Testis (tissue), 2 donors: Measurements from ENCODE around the gene CMTM2.

Source experiments
- POLR2A ChIP-seq: fragments of 450-650 bp; IDR thresholded peaks from one replicate; pipeline ENCODE4 v1.6.1; 2017; ENCODE audit warnings: antibody characterized with exemption, mild to moderate bottlenecking, moderate library complexity
- TF ChIP-seq, protein P1 (sequence below), 3 experiments: fragments of 450-650 bp in 2 of 3; fragments of 200-600 bp in 1 of 3; sonication (generic) in 1 of 3; IDR thresholded peaks; one replicate each; pipeline ENCODE4 v1.5.1; 2016 to 2019; ENCODE audit warnings: antibody characterized with exemption in 3 of 3, mild to moderate bottlenecking in 2 of 3, moderate library complexity in 1 of 3

DNA sequence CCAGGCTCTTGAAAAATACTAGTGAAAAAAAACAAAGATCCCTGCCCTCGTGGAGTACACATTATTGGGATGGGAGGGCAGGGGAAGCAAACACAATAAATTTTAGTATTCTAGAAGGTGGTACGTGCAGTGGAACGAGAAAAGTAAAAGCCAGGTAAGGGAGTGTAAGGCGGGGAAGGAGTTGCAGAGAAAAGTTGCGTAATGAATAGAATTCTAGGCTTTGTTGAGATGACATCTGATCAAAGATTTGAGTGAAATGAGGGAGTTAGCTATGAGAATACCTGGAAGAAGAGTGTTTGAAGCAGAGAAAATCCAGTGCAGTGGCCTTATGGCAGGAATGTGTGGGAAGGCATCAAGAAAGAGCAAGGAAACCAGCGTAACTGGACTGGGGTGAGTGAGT, 24.8 kb upstream of the CMTM2 start:
- TF ChIP-seq, protein P1, sequence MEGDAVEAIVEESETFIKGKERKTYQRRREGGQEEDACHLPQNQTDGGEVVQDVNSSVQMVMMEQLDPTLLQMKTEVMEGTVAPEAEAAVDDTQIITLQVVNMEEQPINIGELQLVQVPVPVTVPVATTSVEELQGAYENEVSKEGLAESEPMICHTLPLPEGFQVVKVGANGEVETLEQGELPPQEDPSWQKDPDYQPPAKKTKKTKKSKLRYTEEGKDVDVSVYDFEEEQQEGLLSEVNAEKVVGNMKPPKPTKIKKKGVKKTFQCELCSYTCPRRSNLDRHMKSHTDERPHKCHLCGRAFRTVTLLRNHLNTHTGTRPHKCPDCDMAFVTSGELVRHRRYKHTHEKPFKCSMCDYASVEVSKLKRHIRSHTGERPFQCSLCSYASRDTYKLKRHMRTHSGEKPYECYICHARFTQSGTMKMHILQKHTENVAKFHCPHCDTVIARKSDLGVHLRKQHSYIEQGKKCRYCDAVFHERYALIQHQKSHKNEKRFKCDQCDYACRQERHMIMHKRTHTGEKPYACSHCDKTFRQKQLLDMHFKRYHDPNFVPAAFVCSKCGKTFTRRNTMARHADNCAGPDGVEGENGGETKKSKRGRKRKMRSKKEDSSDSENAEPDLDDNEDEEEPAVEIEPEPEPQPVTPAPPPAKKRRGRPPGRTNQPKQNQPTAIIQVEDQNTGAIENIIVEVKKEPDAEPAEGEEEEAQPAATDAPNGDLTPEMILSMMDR (IDR thresholded peaks at IDR 0.05) = no peak
- TF ChIP-seq POLR2A = no peak
